HPDE6-E6E7 (cell line): ENCODE measurements around the gene TRMT10C.
"Not testable (repeated sequence)": the region's sequence is repeated elsewhere in the genome, so short reads cannot be mapped to it uniquely, and the experiment has no call there.

Source experiments
- DNase-seq: peaks from one replicate; pipeline ENCODE4 v3.0.0; 2011; ENCODE audit warnings: missing footprints; ENCODE audit errors: extremely low spot score

The TRMT10C gene

GRCh38 chr3:101561630-101562328 is at the start of gene TRMT10C:
Gene TRMT10C, plus strand, starts transcription at chr3:101561868. Its CDS starts 2,914 bp downstream, at chr3:101564782.
- DNase-seq = peak; percentile 89

- no peak for DNase-seq
Observed at GRCh38 chr3:101512396-101512645, 49.3 kb upstream of the TRMT10C start.

DNA sequence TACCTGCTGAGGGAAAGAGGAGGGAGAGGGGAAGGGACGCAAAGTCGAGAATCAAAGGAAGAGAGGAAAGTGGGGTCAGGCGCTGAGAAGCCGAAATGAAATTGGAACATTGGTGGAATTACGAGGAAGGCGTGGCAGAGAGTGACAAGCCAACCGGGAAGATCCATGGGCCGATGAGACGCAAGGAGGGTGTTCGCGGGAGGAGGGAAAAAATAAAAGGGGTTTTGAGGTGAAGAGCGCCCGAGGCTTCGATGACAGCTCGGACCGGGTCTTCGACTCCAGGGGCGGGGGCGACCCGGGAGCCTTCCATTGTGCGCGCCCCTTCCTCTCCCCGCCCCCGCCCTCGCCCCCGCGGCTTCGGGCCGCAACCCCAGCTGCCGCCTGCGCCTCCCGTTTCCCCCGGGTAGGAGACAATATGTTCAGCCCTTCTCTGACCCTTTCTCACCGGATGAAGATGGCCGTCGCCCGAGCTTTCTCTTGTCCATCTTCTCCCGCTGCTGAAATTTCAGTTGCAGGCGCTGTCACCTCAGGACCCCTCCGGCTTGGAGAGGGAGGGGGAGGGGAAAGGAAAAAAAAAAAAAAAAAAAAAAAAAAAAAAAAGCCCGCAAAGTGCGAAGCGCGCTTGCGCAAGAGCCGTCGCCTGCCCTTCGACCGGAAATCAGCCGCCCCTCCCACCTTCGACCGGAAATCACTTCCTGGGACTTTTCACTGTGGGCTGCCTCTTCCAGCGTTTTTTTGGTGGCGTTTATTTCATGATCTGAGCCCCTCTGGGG is 48.8 kb upstream of the TRMT10C start, which contains the start of gene SENP7:
Gene SENP7 (minus strand): TSS at position 567 of the 773 bp plus-strand sequence. CDS start 82 bp downstream, at position 485.
- DNase-seq = peak; percentile 64

DNA sequence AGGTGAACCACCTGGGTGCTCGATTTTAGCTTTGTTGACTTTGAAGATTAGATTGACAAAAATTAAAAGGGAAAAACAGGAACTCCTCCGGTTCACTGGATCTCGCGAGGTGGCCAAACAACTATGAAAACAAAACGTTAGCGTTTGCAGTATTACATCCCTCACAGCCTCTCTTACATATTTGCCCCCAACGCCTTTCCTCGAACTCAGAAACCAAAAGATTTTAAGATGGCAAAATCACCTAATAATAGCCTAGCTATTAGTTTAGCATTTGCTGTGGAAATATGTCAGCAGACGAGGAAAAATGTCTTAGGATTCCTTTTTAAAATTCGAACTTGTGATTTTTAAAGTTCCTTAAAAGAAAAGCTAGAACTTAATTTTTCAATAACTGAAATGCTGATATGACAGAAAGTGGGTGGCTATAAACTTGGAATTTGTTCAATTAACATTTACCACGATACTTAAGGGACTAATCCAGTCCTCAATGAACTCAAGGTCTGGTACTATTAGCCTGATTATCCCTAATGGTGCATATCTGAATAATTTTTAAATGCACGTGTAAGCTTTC is 48.2 kb upstream of the TRMT10C start:
- peak; percentile 37 for DNase-seq

DNA sequence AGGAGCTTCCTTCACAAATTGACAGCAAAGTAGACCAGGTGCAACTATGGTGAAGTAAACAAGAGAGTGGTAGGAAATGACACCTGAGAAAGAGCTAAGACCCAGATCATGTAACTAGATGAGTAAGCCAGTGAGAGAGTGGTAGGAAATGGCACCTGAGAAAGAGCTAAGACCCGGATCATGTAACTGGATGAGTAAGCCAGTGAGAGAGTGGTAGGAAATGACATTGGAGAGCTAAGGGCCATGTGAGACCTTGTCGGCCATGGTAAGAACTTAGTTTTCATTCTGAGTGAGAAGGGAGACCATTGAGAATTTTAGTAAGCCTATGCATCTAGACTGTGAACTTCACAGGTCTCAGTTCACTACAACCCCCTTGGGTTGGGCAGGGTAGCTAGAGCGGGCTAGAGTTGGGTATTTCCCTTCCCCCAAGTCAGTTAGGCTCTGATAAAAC is 43.2 kb upstream of the TRMT10C start:
- DNase-seq = peak; percentile 51

DNA sequence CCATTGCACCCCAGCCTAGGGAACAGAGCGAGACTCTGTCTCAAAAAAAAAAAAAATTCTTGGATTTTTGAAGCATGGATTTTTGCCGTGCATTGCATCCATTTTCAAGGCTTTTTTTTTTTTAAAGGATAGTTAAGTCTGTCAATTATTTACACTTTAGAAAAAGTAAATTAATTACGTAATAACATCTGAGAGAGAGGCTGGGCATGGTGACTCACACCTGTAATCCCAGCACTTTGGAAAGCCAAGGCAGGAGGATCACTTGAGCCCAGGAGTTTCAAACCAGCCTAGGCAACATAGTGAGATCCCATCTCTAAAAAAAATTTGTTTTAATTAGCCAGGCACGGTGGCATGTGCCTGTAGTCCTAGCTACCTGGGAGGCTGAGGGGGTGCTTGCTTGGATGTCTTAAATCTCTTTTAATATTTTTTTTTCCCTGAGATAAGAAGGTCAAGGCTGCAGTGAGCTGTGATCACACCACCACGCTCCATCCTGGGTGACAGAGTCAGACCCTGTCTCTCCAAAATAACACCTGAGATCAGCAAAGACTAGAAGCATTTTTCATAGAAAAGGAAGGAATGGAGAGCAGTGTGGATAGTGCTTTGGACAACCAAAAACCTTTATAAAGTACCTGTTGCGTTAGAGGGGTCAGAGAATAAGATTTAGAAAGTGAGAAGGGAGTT is 41.8 kb upstream of the TRMT10C start:
- DNase-seq = no peak

- DNase-seq = peak; percentile 21
Observed at GRCh38 chr3:101521211-101521701, 40.4 kb upstream of the TRMT10C start.

- no peak for DNase-seq
Observed at GRCh38 chr3:101527441-101527840, 34.2 kb upstream of the TRMT10C start.

DNA sequence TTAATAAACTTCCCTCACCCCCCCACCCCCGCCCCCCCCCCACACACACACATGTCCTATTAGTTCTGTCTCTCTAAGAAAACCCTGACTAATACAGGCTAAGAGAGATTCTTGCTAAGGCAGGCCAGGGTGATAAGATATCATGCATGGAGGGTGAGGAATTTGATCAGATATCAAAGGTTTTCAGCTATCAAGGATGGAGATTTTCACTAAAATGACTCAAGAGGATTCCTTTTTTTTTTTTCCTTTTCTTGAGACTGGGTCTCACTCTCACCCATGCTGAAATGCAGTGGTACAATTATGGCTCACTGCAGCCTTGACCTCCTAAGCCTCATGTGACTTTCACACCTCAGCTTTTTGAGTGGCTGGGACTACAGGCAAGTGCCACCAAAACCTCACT is 33.8 kb upstream of the TRMT10C start:
- no peak for DNase-seq

DNA sequence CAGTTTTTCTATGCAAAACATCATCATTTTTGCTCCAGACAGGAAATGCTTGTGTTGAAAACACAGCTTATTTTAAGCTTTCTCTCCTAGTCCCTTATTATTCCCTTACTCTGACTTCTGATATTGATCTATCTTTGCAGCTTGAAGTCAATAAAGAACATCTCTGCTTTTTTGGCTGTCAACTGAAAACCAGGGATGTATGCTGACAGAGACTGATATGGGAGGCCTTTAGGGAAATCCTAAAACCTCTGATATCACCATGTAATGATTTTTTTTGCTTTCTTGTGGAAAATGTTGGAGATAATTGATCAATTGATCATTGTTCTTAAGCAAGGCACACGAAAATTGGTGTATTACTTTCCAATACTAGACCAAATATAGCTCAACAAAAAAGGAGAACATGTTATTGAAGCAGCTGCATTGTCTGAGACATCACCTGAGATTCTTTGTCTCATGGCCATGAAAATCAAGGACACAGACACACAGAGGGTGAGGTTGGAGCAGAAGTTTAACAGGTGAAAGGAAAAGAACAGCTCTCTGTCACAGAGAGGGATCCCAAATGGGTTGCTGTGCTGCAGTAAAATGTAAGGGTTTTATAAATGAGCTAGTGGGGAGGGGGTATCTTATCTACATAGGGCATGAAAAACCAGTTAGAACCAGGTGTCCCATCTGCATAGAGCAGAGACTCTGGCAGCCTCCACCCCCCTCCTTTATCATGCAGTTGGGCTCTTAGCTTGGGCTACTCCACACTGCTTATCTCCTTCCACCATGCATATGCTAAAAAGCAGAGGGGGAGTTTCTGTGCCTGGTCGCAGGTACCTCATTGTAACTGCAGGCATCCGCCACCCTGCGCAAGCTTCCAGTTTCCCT is 31.6 kb upstream of the TRMT10C start:
- DNase-seq = no peak

DNA sequence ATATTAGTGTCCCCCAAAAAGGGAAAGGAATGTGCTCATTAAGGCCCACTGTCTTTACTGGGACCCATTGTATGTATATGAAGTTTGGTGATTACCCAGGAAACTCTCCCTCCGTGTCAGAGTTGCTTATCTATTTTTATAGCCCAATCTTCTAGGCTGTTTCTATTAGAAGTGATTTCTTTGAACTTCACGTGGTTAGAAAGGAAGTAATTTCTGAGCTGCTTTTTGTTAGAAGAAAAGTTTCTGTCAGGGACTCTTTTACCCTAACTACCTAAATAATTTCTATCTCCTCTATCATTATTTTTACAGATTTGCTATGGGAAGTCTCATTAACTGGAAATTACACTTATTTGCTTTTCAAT is 31.0 kb upstream of the TRMT10C start:
- no peak for DNase-seq

GRCh38 chr3:101531473-101532086 is 30.1 kb upstream of the TRMT10C start:
- no peak for DNase-seq

GRCh38 chr3:101532783-101533602 is 28.7 kb upstream of the TRMT10C start:
- DNase-seq = no peak

DNA sequence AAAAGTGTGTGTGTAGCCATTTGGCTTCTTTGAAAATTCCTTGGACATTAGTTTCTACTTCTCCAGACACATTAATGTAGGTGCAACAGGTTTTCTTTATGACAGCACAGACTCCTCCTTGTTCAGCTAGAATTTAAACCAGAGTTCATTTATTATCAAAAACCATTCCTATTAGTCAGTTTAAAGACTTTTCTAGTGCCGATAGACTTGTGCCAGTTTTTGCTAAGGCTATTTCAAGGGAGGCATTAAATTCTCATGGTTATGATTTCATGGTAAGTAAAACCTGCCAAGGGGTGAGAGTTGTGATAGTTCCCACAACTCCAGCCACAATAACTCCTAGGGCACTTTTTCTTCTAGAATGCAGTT is 28.1 kb upstream of the TRMT10C start:
- no peak for DNase-seq

GRCh38 chr3:101535221-101535620 is 26.4 kb upstream of the TRMT10C start:
- DNase-seq = no peak

DNA sequence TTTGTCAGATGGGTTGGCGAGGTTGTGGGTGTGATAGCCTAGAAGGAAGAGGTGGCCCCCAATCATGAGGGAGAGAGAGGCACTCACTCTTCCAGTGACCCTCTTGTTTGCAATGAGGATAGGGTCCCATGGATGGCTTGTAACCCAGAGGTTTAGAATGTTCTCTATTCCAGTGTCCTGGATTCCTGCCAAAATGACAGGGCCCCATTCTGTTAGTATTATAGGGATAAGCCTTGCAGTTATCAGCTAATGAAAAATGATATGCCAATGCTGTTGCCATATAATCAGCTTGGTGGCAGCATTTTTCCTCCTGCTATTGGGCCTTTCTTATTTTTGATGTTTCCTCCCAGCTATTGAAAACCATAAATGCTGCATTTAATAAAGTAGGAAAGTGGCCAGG is 25.4 kb upstream of the TRMT10C start:
- DNase-seq = no peak

- not testable (repeated sequence) for DNase-seq
Observed at GRCh38 chr3:101536955-101537354, 24.7 kb upstream of the TRMT10C start.

- no peak for DNase-seq
Observed at GRCh38 chr3:101542957-101543356, 18.7 kb upstream of the TRMT10C start.

DNA sequence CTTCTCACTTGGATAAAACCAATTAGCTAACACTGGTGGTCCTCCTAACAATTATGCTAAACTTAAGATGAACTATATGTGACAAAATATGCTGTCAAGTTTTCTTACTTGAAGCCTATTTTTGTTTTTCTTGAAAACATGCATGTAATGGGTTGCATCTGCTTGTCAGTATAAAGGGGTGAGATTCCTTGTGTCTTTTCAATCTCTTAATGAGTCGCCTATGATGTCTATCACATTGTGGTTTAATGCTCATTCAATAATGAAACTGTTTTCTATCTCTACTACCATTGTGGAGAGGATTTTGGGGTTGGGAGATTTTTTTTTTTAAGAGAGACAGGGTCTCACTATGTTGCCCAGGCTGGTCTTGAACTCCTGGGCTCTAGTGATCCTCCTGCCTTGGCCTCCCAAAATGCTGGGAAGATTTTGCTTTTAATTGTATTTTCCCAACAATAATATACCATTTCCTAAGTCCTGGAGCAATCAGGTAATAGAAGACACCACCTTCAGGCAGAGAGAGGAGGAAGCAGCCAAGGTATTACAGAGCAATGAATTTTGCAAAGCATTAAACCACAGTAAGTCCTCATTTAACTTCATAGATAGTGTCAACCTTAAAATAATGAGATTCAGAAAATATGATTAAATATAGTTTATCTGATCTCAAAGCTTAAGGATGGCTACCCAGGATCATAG is 17.4 kb upstream of the TRMT10C start:
- no peak for DNase-seq
